GM12891 (cell line): ENCODE data around the gene JAZF1.

ENCODE experiments used
- PAX5 ChIP-seq: IDR thresholded peaks from 2 replicates; pipeline ENCODE4 v1.6.1; 2011; ENCODE audit warnings: low read length, moderate library complexity, mild to moderate bottlenecking; ENCODE audit not compliant: insufficient read depth, severe bottlenecking
- POLR2A ChIP-seq: IDR thresholded peaks from 2 replicates; pipeline ENCODE4 v1.6.1; 2011; ENCODE audit warnings: low read depth, low read length, control low read depth
- POLR2AphosphoS5 ChIP-seq: IDR thresholded peaks from 2 replicates; pipeline ENCODE4 v1.6.1; 2011; ENCODE audit warnings: low read depth, low read length, control low read depth
- POU2F2 ChIP-seq: IDR thresholded peaks from 2 replicates; pipeline ENCODE4 v1.6.1; 2011; ENCODE audit warnings: low read depth, mild to moderate bottlenecking, control low read depth, low read length, moderate library complexity
- SPI1 ChIP-seq: IDR thresholded peaks from 2 replicates; pipeline ENCODE4 v1.6.1; 2011; ENCODE audit warnings: low read depth, low read length, control low read depth
- TAF1 ChIP-seq: IDR thresholded peaks from 2 replicates; pipeline ENCODE4 v1.6.1; 2011; ENCODE audit warnings: low read depth, low read length, control low read depth

DNA sequence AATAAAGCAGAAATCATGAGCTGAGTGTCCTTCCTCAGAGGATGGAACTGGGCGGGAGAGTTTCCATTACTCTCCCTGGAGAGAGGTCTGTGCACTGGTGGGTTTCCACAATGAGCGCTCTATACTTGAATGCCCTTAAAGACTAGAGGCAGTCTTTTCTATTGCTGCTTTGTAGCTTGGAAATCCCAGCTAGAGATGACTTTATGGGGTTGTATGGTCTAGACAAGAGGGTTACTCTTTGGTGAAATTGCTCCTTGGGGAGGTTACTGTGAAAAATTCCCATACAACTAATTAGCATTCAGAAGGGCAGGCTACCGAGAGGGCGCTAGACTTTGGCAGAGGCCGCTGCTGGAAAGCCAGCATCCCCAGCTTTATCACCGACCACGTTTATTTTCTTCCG lies 303.8 kb downstream of the JAZF1 start:
- TF ChIP-seq PAX5 (no peak), POLR2A (no peak), SPI1 (no peak), POLR2AphosphoS5 (no peak), TAF1 (no peak), POU2F2 (no peak)
